Measurements from ENCODE around the gene PTPRO. TPM values are rescaled to one million over a fixed set of nuclear protein-coding genes. Genes with fewer than 3 reads are reported as not detected.

The PTPRO gene
- total RNA-seq, 1 donor, result under 0.01 TPM

- H3K4me2 ChIP-seq (ENCODE audit: insufficient read depth, low read length), result peak overlapping the region; percentile 28
- peaks cover 25% of the 10 kb centered on the region for H3K79me2 ChIP-seq (ENCODE audit: insufficient read depth, low read length)
- H3K27ac ChIP-seq (ENCODE audit: low read depth, low read length), result peak overlapping the region; percentile 100
- no peaks in the 10 kb centered on the region for H4K20me1 ChIP-seq (ENCODE audit: insufficient read depth, low read length)
- peaks cover 82% of the 10 kb centered on the region for H3K4me1 ChIP-seq (ENCODE audit: insufficient read depth, low read length)
- no peak for DNase-seq (ENCODE audit: insufficient read length, low spot score, missing footprints)
- H3K27me3 ChIP-seq (ENCODE audit: insufficient read depth, low read length), result no peaks in the 10 kb centered on the region
- no peak overlapping the region for H2AFZ ChIP-seq (ENCODE audit: low read length)
- H3K4me3 ChIP-seq (ENCODE audit: insufficient read depth, low read length), result no peak overlapping the region
- H3K36me3 ChIP-seq (ENCODE audit: insufficient read depth, low read length), result peaks cover 18% of the 10 kb centered on the region
- no peak for TF ChIP-seq CTCF (IDR thresholded peaks at IDR 0.05; ENCODE audit: extremely low read depth, low read depth, low read length)
- H3K9me3 ChIP-seq (ENCODE audit: low read depth, low read length), result no peaks in the 10 kb centered on the region
Observed at GRCh38 chr12:15634010-15634683, 311.8 kb downstream of the PTPRO start.

DNA sequence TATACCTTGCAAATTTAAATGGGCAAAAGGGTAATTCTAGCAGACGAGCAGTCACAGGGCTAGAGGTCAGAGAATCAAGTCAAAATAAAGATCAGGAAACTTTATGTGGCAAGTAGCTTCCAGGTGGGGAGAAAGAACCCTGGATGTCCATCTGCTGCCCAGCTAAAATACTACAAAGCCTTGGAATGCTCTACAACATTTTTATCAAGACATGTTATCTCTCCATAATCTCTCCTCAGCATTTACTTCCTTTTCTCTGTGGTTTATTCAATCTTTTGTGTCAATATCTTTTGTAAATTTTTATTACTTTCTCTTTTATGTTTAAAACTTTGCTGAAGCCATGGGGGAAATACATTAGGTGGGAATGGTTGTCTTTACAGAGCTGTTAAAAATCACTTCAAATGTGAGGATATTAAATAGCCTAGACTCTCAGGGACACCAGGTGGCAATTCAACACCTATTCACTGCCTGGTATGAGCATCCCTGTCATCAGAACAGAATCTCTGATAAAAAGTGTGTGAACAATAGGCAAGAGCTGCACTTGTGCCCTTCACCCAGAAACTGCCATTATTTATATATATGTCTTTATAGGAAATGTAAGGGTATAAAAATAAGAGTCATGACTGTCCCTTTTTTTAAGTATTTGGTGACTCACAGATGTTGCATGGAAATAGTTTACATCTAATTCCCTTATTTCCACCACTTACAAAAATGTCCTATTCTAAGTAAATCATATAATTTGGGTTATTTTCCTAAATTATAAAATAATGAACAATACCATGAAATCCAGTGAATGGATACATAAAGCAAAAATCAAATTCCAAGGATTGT lies 314.0 kb downstream of the PTPRO start:
- Histone ChIP-seq H3K27me3 (ENCODE audit: insufficient read depth, low read length) (no peaks in the 10 kb centered on the region), H3K4me1 (ENCODE audit: insufficient read depth, low read length) (peaks cover 72% of the 10 kb centered on the region), H3K79me2 (ENCODE audit: insufficient read depth, low read length) (peaks cover 25% of the 10 kb centered on the region), H3K4me3 (ENCODE audit: insufficient read depth, low read length) (no peak overlapping the region), H3K36me3 (ENCODE audit: insufficient read depth, low read length) (peaks cover 29% of the 10 kb centered on the region), H4K20me1 (ENCODE audit: insufficient read depth, low read length) (no peaks in the 10 kb centered on the region), H3K9me3 (ENCODE audit: low read depth, low read length) (no peaks in the 10 kb centered on the region), H3K27ac (ENCODE audit: low read depth, low read length) (peak overlapping the region; percentile 100), H3K4me2 (ENCODE audit: insufficient read depth, low read length) (peak overlapping the region; percentile 7), H2AFZ (ENCODE audit: low read length) (no peak overlapping the region)
- no peak for DNase-seq (ENCODE audit: insufficient read length, low spot score, missing footprints)
- no peak for TF ChIP-seq CTCF (IDR thresholded peaks at IDR 0.05; ENCODE audit: extremely low read depth, low read depth, low read length)

DNA sequence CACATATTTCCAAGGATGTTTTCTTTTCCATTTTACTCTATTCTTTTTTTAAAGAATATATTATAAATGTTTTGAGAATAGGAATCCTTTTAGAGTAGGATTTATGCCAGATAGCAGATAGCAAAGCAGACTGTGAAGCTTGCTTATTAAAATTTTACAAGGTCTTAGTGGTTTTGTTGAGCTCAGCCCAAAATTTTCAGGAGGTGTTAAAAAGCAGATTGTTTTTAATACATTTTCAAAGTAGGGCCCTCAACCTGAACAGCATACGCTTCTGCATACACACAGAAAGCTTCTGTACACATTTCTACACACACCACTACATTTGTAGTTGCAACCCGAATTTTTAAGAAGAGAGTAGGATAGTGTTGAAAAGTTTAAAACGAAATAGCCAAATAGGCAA lies 315.9 kb downstream of the PTPRO start:
- no peaks in the 10 kb centered on the region for H3K9me3 ChIP-seq (ENCODE audit: low read depth, low read length)
- H3K4me1 ChIP-seq (ENCODE audit: insufficient read depth, low read length), result peaks cover 62% of the 10 kb centered on the region
- TF ChIP-seq CTCF (IDR thresholded peaks at IDR 0.05; ENCODE audit: extremely low read depth, low read depth, low read length), result no peak
- peaks cover 40% of the 10 kb centered on the region for H3K36me3 ChIP-seq (ENCODE audit: insufficient read depth, low read length)
- DNase-seq (ENCODE audit: insufficient read length, low spot score, missing footprints), result no peak
- peaks cover 18% of the 10 kb centered on the region for H3K79me2 ChIP-seq (ENCODE audit: insufficient read depth, low read length)
- H3K4me2 ChIP-seq (ENCODE audit: insufficient read depth, low read length), result peak overlapping the region; percentile 75
- H4K20me1 ChIP-seq (ENCODE audit: insufficient read depth, low read length), result no peaks in the 10 kb centered on the region
- no peak overlapping the region for H3K4me3 ChIP-seq (ENCODE audit: insufficient read depth, low read length)
- H3K27ac ChIP-seq (ENCODE audit: low read depth, low read length), result peak overlapping the region; percentile 100
- H2AFZ ChIP-seq (ENCODE audit: low read length), result no peak overlapping the region
- H3K27me3 ChIP-seq (ENCODE audit: insufficient read depth, low read length), result no peaks in the 10 kb centered on the region

- H3K4me2 ChIP-seq (ENCODE audit: insufficient read depth, low read length), result no peak overlapping the region
- H3K27ac ChIP-seq (ENCODE audit: low read depth, low read length), result peak overlapping the region; percentile 84
- peaks cover 34% of the 10 kb centered on the region for H3K4me1 ChIP-seq (ENCODE audit: insufficient read depth, low read length)
- no peak overlapping the region for H3K4me3 ChIP-seq (ENCODE audit: insufficient read depth, low read length)
- H4K20me1 ChIP-seq (ENCODE audit: insufficient read depth, low read length), result no peaks in the 10 kb centered on the region
- no peak for TF ChIP-seq CTCF (IDR thresholded peaks at IDR 0.05; ENCODE audit: extremely low read depth, low read depth, low read length)
- H3K79me2 ChIP-seq (ENCODE audit: insufficient read depth, low read length), result peaks cover 12% of the 10 kb centered on the region
- DNase-seq (ENCODE audit: insufficient read length, low spot score, missing footprints), result peak; percentile 29
- no peaks in the 10 kb centered on the region for H3K27me3 ChIP-seq (ENCODE audit: insufficient read depth, low read length)
- H3K9me3 ChIP-seq (ENCODE audit: low read depth, low read length), result no peaks in the 10 kb centered on the region
- no peak overlapping the region for H2AFZ ChIP-seq (ENCODE audit: low read length)
- peaks cover 67% of the 10 kb centered on the region for H3K36me3 ChIP-seq (ENCODE audit: insufficient read depth, low read length)
Observed at GRCh38 chr12:15644700-15645099, 322.4 kb downstream of the PTPRO start.
